NCI-H524 (cell line): ENCODE data around the gene BTBD10.

Source experiments
- DNase-seq, 2 experiments: peaks; one replicate each; lab custom pipeline; 2025; lab: John Stamatoyannopoulos, UW

The BTBD10 gene

DNA sequence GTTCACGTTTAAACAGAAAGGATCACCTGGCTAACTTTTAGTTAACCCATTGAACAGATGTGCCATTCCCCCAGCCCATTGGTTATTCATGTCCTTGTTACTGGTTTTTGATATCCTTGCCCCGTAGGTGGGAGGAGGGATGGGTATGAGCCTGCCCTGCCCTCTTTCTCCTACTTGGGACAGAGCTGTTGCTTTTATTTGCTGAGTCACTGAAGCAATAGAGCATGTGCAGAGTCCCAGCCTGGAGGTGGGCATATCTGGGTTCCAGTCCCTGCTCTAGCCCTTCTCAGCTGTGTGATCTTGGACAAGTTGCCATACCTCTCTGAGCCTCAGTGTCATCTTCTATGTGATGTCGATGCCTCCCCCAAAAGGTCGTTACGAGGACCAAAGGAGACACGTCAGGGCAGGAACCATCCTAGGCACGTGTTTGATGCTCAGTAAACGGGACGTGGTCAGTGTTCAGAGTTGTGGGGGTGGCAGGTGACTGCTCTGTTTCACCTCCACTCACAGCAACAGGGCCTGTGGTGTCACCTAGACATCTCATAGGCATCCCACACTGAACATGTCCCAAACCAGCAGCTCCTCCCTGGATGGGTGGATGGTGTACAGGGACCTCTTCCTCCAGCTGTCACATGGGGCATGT lies 124.5 kb downstream of the BTBD10 start:
- DNase-seq = no peak

DNA sequence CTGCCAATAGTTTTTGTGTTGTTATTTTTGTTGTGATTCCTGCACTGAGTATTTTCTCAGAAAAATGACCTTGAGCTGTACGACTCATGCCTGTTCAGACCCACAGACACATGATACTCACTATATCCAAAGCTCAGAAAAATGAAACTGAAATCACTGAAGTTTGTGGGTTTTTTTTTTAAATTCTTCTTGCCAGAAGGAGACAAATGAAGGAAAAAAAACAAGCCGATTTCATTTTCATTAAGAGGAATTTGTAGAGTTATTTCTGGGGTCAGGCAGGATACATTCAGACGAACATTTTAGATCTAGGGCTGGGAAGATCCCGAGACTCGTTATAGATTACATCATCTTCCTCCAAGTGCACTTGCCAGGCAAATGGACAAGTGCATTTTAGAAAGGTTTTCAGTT lies 125.0 kb downstream of the BTBD10 start:
- DNase-seq = no peak
